GM18499 (cell line): Measurements from ENCODE around the gene C13orf46.

Experiments
- ATAC-seq: cut with Tn5 transposase; IDR thresholded peaks from one replicate; pipeline ENCODE4 v1.9.1; 2021; ENCODE audit warnings: moderate number of reproducible peaks; ENCODE audit not compliant: insufficient read depth, unreplicated experiment

Gene C13orf46

GRCh38 chr13:113928685-113929627 lies 44.9 kb downstream of the C13orf46 start:
- no peak for ATAC-seq

DNA sequence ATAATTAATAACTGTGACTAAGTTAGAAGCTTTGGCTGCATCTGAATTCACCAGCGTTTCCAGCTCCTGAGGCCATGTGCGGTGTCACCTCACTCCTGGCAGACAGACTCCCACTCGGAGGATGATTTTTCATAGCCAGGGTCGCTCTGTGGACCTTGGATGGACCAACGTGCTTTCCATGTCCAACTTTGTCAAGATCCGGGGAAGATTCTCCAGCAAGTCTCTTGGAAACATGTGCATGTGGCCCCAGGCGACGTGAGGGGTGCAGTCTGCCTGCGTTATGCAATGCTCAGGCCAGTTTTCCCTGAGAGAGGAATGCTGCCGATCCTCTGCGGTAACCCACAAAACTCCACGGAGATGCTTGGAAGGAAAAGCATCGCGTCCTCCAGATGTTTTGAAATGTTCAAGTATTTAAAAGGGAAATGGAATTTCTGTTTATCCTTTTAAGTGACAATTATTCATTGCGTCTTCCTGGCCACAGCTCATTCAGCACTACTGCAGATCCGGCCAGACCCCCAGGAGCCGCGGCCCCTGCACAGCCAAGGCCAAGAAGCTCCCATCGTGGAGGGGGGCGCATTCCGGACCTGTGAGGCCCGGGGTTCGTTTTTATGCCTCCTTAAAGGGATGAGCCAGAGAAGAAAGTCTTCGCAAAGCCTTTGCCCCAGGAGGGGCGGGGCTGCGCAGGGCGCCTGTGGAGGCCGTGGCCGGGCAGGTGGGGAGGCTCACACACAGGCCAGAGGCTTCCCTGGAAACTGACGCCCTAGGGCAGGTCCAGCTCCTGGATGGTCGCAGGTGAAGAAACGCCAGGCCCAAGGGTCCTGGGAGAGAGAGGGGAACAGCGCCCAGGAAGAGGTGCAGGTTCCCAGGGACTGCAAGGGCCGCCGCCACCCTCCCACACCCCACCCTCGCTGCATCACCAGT lies 46.0 kb downstream of the C13orf46 start:
- ATAC-seq: no peak

DNA sequence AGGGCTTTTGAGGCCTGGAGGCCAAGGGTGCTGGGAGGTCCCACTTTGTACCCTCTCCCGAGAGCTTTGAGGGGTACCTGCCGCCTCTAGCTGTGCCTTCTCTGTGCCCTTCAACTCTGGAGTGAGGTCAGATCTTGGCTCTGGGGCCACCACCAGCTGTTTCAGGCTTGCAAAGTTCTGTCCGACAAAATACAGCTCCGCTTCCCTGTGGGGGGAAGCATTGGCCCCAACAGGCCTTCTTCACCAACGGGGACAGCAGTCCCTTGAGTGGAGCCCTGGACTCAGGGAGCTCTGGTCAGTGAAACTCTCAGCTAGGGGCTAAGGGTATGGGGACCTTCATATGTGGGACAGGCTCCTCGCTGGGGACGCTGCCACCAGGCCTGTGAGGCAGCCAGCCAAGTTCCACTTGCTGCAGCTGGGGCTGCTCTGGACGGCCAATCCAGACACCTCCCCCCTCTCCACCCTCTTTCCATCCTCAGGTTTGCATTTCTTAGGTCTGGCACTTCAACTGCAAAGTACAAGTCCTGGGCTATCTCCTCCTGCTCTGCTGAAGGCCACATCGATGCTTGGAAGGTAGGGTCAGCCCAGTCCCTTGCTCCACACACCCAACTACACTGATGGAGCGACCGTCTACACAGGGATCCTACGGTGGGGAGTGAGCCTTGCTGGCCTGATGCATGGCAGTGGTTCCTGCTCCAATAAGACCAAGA lies 46.8 kb downstream of the C13orf46 start:
- no peak for ATAC-seq

- no peak for ATAC-seq
These were observed 47.5 kb downstream of the C13orf46 start for GRCh38 chr13:113926301-113926761.

DNA sequence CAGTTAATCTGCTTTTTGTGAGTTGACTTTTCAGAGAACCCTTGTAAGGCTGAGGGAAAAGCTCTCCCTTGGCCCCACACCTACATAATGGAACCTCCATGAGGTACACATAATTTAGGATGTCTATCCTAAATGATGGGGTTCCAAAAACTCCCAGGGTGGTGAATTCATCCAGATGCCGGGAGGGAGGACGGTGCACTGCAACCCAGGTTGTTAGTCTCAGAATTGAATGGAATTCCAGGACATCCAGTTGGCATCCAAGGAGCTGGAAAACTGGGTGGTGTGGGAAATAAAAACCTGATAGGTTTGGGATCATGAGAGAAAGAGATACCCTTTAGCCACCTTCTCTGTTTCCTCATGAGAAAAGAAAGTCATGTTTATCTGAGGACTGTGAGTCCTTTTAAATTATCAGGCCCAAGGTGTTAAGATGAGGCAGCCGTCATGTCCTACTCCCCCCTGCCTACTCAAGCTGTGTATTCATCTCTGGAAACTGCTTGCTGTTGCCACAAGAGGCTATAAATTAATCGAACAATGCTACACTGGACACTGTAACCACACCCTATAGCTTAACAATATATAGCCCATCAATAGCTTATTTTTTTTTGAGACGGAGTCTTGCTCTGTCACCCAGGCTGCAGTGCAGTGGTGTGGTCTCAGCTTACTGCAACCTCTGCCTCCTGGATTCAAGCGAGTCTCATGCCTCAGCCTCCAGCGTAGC lies 49.5 kb downstream of the C13orf46 start:
- no peak for ATAC-seq

DNA sequence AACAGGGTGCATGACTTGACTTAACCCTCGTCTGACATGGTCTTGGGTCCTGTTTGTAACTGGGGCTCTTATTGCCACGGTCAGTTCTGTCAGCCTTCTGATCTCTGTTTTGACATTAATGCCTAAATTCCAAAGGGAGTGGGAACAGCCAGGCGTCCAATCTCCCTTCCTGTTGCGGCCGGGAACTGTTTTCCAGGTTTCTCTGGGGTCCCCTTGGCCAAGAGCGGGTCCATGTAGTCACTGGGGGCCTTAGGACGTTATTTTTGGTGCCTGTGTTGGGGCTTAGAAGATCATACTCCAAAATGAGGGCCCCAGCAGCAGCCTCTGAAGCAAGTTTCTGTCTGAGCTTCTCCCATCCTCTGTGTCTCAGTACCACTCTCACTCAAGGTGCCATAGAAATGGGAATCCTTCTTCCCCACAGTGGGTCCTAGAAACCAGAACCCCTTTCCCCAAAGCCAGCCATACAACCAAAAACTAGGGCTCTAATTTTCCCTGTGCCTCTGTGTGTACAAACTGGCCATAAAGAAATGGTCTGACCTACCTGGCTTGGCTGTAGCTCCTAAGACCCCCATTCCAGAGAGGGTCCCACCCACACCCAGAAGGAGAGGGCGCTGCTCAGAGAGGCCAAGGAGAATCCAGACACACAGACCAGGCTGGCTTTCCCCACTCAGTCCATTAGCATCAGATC lies 50.4 kb downstream of the C13orf46 start:
- ATAC-seq: no peak

DNA sequence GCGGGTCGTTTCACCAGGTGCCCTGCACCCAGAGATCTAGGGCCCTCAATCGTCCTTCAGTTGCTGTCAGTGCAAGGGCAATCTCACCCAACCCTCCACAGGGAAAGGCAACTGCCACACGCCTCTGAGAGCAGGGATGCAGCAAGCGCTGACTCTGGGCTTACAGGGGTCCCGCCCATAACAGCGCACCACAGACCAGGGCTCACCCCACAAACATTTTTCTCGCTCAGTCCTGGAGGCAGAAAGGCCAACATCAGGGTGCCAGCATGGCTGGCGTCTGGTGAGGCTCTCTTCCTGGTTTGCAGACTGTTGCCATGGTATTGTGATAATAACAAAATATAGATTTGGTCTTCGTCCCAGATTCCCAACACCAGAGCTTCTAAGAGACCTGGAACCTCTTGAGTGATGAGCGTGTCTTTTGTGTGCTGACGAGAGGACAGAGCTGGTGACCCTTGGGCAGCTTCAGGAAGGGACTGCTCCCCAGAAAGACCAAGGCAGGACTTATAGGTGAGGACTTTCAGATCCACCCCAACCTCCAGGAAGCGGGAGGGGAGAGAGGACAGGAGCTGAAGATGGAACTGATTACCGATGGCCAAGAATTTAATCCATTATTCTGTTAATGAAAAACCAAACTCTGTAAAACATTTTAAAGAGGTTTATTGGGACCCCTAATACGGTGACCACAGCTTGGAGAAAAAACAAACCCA lies 51.3 kb downstream of the C13orf46 start:
- ATAC-seq: no peak

GRCh38 chr13:113921763-113922162 lies 52.1 kb downstream of the C13orf46 start:
- no peak for ATAC-seq

GRCh38 chr13:113920606-113921286 lies 53.1 kb downstream of the C13orf46 start:
- ATAC-seq: no peak

- no peak for ATAC-seq
These were observed 53.9 kb downstream of the C13orf46 start for GRCh38 chr13:113919761-113920559.

GRCh38 chr13:113918981-113919701 lies 54.7 kb downstream of the C13orf46 start:
- ATAC-seq: no peak

DNA sequence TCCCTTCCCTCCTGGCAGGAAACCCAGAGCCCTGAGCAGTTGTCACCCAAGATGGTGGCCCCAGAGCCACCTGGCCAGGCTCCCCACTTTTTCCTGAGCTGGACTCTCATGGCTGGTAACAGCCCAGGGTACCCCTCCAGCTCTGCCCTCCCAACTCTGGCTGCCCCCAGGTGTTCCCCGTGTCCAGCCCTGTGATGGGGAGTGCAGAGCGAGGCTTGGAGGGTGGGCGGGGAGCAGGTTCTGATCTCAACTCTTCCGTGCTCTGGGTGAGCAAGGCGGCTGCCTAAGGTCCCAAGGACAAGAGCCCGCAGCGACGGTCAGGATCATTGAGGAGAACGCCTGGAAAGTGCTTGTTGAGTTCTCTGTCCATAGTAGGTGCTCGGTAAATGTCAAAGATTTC lies 55.3 kb downstream of the C13orf46 start:
- ATAC-seq: no peak

DNA sequence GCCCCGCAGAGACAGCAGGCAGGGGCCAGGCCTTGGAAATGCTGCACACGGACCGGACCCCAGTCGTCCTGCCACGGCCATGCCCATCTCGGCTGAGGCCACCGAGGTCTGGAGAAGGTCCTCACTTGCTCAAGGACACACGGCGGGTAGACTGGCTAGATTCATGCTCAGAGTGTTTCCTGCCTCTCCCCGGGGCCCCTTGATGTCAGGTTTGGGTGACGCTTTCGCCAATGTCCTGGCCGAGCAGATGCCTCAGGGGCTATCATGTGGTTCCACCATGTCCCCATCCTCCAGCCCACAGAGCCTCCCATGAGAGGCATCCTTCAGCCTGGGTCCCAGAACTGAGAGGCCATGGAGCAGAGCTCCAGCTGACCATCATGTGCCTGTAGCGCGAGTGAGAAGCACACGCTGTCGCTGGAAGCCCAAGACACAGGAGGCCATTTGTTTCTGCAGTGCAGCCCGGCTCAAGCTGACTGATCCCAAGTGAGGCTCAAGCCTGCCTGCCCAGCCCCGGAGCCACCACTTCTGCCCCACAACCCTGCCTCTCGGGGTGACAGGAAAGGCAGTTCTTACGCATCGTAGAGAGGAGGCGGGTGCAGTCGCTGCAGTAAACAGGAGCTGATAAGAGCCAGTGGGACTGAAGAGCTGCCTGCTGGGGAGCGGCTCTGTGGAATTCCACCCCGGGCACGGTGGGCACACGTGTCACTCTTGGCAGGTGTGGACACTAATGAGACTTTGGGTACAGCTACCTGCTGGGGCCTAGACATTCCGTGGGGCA lies 56.1 kb downstream of the C13orf46 start:
- no peak for ATAC-seq

DNA sequence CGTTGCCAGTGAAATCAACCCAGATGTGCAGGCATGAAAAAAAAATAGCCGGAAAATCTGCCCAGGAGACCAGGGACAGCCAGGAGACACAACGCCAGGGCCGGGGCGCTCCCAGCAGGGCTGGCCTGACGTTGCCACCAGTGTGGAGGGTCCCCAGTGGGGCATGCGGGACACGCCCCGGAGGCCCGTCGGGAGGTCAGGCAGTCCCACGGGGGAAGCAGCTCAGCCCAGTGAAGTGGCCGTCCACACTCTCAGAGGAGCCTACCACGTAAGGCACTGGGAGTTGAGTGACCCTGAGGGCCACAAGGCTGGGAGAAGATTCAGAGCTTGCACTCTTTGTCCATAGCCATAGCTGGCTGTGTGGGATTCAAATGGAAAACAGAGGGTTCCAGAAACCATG lies 56.8 kb downstream of the C13orf46 start:
- ATAC-seq: no peak

DNA sequence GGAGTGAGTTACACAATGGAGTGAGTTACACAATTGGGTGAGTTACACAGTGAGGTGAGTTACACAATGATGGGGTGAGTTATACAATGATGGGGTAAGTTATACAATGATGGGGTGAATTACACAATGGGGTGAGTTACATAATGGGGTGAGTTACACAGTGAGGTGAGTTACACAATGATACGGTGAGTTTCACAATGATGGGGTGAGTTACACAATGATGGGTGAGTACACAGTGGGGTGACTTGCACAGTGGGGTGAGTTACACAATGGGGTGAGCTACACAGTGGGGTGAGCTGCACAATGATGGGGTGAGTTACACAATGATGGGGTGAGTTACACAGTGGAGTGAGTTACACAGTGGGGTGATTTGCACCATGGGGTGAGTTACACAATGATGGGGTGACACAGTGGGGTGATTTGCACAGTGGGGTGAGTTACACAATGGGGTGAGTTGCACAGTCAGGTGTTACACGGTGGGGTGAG lies 57.5 kb downstream of the C13orf46 start:
- no peak for ATAC-seq
